ENCODE data around the gene F2RL2.

F2RL2 gene

GRCh38 chr5:76570153-76570552 lies 53.0 kb downstream of the F2RL2 start:
- no peak overlapping the region for H3K27ac Mint-ChIP-seq
- H3K4me1 Mint-ChIP-seq (ENCODE audit: low read depth in 2 of 2) = peaks cover 19 to 42% of the 10 kb centered on the region in 2 donors
- no peaks in the 10 kb centered on the region for H3K27me3 Mint-ChIP-seq
- H3K9me3 Mint-ChIP-seq = no peaks in the 10 kb centered on the region
- no peak for DNase-seq
- H3K4me3 Mint-ChIP-seq = no peak overlapping the region
- H3K36me3 Mint-ChIP-seq (ENCODE audit: insufficient read depth) = peaks cover 22% of the 10 kb centered on the region
- no peak for ATAC-seq (replicated peaks)
